ENCODE results near the gene RFNG. TPM values are rescaled to one million over a fixed set of nuclear protein-coding genes. Genes with fewer than 3 reads are reported as not detected.

Gene RFNG
- total and polyA plus RNA-seq, 2 of the 13 experiments (the other 11 are each of a cell fraction or from before 2014, with no cell fraction given), result 61.4 to 64.0 TPM

DNA sequence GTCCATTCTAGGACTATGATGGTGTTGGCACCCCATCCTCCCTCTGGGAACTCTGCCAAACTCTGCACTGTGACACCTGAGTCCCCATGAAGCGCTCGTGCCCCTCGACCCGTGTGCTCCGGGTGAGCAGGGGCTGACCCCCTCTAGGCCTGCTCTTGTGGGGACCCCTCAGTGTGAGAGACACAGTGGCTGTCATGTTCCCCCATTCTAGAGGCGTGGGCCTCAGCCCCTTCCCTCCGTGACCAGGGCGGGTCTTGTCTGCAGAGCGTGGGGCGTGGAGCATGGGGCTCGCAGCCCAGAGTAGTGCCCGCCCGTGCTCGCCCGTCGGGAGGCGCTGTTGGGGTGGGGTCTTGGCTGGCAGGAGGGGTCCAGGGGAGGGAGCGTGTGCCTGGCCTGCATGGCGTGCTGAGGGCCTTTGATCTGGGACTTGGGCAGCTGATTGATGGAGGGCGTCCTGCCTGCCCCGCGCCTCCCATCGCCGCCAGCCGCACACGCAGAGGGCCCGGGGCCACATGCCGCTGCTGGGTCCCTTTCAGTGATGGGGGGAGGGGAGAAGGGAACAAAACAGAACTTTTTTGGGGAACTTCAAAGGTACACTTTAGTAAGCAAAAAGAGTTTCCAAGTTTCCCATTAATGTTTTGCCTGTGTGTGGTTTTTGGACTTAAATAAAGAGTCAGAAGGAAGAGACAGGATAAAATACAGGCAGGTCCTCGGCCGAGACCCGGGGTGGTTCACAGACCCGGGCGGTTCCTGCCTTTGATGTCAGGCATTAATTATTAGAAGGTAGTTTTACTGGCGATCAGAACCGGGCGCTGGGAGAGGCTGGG, 51.4 kb downstream of the RFNG start (continued):
- 0 out of 2 replicates have a peak, but pooled peaks have one; percentile 3 for TF ChIP-seq NAIF1 (CRISPR knock-in tag; IDR thresholded peaks at IDR 0.05; ENCODE audit: borderline replicate concordance)
- no peak for TF ChIP-seq ZSCAN22 (CRISPR knock-in tag; IDR thresholded peaks at IDR 0.05)
- TF ChIP-seq PRMT3 (CRISPR knock-in tag; IDR thresholded peaks at IDR 0.05; ENCODE audit: borderline replicate concordance, low read depth), result peak; percentile 54; the same call in 1 of the 2 replicates
- TF ChIP-seq, protein P1, sequence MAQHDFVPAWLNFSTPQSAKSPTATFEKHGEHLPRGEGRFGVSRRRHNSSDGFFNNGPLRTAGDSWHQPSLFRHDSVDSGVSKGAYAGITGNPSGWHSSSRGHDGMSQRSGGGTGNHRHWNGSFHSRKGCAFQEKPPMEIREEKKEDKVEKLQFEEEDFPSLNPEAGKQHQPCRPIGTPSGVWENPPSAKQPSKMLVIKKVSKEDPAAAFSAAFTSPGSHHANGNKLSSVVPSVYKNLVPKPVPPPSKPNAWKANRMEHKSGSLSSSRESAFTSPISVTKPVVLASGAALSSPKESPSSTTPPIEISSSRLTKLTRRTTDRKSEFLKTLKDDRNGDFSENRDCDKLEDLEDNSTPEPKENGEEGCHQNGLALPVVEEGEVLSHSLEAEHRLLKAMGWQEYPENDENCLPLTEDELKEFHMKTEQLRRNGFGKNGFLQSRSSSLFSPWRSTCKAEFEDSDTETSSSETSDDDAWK (CRISPR knock-in tag; IDR thresholded peaks at IDR 0.05), result no peak
- TF ChIP-seq, protein P2, sequence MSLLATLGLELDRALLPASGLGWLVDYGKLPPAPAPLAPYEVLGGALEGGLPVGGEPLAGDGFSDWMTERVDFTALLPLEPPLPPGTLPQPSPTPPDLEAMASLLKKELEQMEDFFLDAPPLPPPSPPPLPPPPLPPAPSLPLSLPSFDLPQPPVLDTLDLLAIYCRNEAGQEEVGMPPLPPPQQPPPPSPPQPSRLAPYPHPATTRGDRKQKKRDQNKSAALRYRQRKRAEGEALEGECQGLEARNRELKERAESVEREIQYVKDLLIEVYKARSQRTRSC (CRISPR knock-in tag; IDR thresholded peaks at IDR 0.05; ENCODE audit: low read depth), result no peak
- TF ChIP-seq, protein P3, sequence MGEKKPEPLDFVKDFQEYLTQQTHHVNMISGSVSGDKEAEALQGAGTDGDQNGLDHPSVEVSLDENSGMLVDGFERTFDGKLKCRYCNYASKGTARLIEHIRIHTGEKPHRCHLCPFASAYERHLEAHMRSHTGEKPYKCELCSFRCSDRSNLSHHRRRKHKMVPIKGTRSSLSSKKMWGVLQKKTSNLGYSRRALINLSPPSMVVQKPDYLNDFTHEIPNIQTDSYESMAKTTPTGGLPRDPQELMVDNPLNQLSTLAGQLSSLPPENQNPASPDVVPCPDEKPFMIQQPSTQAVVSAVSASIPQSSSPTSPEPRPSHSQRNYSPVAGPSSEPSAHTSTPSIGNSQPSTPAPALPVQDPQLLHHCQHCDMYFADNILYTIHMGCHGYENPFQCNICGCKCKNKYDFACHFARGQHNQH (CRISPR knock-in tag; IDR thresholded peaks at IDR 0.05), result no peak
- peak; percentile 81 for TF ChIP-seq NFKB2 (CRISPR knock-in tag; IDR thresholded peaks at IDR 0.05; ENCODE audit: borderline replicate concordance)
- TF ChIP-seq, protein P4, sequence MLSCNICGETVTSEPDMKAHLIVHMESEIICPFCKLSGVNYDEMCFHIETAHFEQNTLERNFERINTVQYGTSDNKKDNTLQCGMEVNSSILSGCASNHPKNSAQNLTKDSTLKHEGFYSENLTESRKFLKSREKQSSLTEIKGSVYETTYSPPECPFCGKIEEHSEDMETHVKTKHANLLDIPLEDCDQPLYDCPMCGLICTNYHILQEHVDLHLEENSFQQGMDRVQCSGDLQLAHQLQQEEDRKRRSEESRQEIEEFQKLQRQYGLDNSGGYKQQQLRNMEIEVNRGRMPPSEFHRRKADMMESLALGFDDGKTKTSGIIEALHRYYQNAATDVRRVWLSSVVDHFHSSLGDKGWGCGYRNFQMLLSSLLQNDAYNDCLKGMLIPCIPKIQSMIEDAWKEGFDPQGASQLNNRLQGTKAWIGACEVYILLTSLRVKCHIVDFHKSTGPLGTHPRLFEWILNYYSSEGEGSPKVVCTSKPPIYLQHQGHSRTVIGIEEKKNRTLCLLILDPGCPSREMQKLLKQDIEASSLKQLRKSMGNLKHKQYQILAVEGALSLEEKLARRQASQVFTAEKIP (CRISPR knock-in tag; IDR thresholded peaks at IDR 0.05; ENCODE audit: borderline replicate concordance), result no peak
- peak; percentile 87 for TF ChIP-seq MEIS2 (CRISPR knock-in tag; IDR thresholded peaks at IDR 0.05)
- TF ChIP-seq, protein P5, sequence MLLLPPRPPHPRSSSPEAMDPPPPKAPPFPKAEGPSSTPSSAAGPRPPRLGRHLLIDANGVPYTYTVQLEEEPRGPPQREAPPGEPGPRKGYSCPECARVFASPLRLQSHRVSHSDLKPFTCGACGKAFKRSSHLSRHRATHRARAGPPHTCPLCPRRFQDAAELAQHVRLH (CRISPR knock-in tag; IDR thresholded peaks at IDR 0.05; ENCODE audit: borderline replicate concordance, low read depth), result no peak
- TF ChIP-seq, protein P6, sequence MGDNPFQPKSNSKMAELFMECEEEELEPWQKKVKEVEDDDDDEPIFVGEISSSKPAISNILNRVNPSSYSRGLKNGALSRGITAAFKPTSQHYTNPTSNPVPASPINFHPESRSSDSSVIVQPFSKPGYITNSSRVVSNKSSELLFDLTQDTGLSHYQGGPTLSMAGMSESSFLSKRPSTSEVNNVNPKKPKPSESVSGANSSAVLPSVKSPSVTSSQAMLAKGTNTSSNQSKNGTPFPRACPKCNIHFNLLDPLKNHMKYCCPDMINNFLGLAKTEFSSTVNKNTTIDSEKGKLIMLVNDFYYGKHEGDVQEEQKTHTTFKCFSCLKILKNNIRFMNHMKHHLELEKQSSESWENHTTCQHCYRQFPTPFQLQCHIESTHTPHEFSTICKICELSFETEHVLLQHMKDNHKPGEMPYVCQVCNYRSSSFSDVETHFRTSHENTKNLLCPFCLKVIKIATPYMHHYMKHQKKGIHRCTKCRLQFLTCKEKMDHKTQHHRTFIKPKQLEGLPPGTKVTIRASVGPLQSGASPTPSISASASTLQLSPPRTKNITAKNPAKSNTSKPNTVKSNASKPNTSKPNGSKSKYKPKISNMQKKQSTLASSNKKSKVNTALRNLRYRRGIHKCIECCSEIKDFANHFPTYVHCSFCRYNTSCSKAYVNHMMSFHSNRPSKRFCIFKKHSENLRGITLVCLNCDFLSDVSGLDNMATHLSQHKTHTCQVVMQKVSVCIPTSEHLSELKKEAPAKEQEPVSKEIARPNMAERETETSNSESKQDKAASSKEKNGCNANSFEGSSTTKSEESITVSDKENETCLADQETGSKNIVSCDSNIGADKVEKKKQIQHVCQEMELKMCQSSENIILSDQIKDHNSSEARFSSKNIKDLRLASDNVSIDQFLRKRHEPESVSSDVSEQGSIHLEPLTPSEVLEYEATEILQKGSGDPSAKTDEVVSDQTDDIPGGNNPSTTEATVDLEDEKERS (CRISPR knock-in tag; IDR thresholded peaks at IDR 0.05), result no peak
- TF ChIP-seq FOXM1 (CRISPR knock-in tag; IDR thresholded peaks at IDR 0.05), result no peak
- no peak for TF ChIP-seq EZH2 (conservative IDR thresholded peaks at IDR 0.05; ENCODE audit: low read depth, low read length)
- TF ChIP-seq, protein P7, sequence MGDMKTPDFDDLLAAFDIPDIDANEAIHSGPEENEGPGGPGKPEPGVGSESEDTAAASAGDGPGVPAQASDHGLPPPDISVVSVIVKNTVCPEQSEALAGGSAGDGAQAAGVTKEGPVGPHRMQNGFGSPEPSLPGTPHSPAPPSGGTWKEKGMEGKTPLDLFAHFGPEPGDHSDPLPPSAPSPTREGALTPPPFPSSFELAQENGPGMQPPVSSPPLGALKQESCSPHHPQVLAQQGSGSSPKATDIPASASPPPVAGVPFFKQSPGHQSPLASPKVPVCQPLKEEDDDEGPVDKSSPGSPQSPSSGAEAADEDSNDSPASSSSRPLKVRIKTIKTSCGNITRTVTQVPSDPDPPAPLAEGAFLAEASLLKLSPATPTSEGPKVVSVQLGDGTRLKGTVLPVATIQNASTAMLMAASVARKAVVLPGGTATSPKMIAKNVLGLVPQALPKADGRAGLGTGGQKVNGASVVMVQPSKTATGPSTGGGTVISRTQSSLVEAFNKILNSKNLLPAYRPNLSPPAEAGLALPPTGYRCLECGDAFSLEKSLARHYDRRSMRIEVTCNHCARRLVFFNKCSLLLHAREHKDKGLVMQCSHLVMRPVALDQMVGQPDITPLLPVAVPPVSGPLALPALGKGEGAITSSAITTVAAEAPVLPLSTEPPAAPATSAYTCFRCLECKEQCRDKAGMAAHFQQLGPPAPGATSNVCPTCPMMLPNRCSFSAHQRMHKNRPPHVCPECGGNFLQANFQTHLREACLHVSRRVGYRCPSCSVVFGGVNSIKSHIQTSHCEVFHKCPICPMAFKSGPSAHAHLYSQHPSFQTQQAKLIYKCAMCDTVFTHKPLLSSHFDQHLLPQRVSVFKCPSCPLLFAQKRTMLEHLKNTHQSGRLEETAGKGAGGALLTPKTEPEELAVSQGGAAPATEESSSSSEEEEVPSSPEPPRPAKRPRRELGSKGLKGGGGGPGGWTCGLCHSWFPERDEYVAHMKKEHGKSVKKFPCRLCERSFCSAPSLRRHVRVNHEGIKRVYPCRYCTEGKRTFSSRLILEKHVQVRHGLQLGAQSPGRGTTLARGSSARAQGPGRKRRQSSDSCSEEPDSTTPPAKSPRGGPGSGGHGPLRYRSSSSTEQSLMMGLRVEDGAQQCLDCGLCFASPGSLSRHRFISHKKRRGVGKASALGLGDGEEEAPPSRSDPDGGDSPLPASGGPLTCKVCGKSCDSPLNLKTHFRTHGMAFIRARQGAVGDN (CRISPR knock-in tag; IDR thresholded peaks at IDR 0.05), result peak; percentile 78
